ENCODE measurements around the gene ARAF.
"Not testable (repeated sequence)": the region's sequence is repeated elsewhere in the genome, so short reads cannot be mapped to it uniquely, and the experiment has no call there.

ARAF gene

DNA sequence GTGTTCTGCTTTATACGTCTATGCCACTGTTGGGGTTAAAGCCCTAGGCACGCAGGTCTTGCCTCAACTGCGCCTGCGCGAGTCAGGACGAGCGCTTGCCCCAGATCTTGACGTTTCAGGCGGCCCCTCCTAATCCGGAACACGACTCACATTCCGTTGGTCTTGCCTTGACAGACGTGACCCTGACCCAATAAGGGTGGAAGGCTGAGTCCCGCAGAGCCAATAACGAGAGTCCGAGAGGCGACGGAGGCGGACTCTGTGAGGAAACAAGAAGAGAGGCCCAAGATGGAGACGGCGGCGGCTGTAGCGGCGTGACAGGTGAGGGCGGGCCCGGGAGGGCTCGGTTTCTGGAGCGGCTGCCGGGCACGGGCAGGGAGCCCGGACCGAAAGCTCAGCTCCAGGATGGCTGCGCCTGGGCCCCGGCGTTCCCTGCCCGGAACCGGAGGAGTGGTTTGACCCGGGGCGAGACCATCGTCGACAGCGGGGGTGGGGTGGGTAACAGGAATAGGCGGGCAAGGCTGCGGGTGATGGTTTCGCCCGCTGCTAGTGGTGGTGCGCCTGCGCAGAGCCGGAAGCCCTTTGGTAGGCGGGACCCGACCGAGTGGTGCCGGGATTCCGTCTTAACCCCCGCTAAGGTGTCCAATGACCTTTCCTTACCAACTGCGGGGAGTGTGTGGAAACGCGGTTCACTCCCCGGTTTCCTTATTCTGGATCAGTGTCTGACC is at the start of gene ARAF:
ARAF (plus strand) TSS at position 272 of the 725 bp plus-strand sequence. CDS start 1,763 bp downstream, outside the sequence.
- DNase-seq (ENCODE audit: low read depth in 2 of 2): peak; percentile 99

DNA sequence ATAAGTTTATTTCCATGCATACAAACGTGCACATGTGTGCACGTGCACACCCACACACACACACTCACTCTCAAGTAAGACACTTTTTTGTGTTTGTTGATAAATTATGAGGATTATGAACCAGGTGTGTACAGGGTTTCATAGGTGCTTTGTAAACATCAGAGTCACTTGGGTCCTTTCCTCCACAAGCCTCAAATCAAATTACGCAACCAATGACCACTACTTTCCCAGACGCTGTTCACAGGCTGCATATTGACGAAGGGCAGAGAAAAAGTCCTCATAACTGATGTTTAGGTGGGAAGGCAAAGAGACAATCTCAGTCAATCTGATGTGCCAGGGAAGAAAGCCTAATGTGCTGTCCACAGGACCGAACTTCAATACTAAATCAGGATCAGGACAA is 48.6 kb upstream of the ARAF start:
- not testable (repeated sequence) for DNase-seq (ENCODE audit: low read depth in 2 of 2)

DNA sequence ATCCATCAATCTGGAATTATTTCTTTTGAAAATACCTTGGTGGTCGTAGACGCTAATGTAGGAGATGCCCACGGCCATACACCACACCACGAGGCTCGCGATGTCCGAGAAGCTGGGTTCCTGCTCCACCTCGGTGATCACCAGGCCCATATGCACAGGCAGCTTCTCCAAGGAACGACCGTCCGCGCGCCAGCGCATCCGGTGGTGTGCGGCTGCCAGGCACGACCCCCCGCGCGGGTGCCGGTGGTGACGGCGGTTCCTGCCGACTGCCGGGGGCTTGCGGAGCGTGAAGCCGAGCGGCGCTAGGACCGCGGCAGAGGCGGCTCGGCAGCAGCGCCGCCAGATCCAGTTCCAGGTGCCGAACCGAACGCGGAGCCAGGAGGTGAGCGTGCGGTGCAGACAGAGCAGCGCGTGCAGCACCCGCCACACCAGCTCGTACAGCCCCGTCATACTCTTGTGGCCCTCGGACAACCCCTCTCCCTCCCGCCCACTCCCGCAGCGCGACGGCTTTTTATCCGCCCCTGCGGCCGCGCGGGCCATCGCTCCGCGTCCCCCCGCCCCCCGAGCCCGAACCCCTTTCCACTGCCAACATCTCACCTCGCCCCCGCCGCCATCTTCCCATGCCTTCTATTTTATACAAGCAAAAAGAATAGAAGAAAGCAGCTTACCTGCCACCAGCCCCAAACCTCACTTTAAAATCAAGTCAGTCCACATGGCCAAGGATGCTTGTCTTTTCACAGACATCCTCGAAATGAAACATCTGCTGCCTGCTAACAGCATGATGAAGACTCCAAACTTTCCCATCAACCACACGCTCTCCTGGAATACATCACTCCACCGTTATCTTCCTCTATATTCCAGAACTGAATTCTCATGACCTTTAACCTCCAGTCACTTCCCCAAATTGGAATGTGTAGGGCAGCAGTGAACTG is 47.7 kb upstream of the ARAF start:
- not testable (repeated sequence) for DNase-seq (ENCODE audit: low read depth in 2 of 2)

DNA sequence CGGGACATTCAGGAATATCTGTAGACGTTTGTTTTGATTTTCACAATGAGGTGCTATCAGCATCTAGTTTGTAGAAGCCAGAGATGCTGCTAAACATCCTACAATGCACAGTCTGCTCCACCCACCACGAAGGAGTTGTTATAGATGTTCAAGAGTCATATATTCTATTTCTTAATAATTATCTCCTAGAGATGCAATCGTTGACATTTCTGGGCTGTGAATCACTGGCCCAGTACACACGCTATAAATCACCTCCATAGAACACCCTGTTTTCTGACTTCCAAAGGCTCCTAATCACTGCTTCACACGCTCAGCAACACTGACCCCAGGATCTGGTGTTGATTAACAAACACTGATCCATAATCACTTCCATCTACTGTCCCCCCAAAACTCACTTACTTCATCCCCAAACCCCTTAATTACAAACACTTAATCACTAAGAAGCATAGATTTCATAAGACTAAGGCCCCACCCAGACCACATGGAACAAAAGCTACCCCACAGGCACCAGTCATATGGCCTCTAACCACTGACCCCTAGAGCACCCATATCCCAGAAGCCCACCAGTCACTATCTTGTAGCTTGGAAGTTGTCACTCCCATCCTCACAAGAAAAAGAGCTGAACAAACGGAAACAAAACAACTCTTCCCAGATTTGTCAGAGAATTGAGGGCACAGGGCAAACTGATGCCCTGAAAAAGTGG is 46.3 kb upstream of the ARAF start:
- peak; percentile 54 to 58 for DNase-seq (ENCODE audit: low read depth in 2 of 2)

DNA sequence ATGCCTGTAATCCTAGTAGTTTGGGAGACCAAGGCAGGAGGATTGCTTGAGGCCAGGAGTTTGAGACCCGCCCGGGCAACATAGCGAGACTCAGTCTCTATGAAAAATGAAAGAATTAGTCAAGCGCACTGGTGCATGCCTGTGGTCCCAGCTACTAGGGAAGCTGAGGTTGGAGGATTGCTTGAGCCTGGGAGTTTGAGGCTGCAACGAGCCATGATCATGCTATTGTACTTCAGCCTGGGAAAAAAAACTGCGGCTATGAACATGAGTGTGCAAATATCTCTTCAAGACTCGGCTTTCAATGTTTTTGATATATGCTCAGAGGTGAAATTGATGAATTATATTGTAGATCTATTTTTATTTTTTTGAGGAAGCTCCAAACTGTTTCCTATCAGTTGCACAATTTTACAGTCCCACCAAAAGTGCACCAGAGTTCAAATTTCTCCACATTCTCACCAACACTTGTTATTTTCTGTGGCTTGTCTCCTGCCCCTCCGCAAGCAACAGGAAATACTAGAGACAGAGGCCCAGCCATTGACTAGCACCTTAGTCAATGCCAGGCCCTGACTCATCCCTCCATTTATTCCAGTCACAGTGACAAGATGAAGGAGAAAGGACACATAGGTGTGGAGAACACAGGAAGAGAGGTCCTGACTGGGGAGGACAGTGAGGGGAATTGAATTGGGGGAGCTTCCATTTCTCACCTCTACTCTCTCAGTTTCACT is 44.9 kb upstream of the ARAF start:
- DNase-seq (ENCODE audit: low read depth in 2 of 2): no peak

DNA sequence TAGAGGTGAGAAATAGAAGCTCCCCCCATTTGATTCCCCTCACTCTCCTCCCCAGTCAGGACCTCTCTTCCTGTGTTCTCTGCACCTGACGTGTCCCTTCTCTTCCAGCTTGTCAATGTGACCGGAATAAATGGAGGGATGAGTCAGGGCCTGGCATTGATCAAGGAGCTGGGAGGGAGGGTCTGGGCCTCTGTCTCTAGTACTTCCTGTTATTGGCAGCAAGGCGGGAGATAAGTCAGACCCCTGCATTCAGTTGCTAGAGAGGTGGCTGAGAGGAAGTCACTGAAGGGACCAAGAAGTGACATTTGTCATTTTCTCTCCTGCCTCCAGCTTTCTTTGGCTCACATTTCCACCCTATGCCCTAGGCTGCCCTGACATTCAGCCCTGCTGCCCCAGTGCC is 42.9 kb upstream of the ARAF start:
- DNase-seq (ENCODE audit: low read depth in 2 of 2): no peak

DNA sequence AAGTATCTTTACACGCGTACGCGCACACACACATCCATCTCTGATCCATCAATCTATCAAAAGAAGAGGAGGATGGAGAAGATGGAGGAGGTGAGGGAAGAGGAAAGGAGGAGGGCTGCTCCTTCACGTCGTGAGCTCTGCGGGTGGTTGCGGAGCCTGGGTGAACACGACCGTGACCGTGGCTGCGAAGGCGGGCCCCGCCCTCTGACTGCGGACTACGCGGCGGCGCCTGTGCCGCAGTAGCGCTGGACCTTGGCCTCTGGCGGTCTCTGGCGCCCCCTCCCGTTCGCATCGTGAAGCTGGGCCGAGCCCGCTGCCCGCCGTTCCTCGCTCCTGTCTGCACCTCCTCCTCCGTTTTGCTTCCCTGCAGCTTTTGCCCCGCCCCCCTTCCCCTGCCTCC is 37.7 kb upstream of the ARAF start:
- peak in 1 of 2 experiments; percentile 23 for DNase-seq (ENCODE audit: low read depth in 2 of 2)

DNA sequence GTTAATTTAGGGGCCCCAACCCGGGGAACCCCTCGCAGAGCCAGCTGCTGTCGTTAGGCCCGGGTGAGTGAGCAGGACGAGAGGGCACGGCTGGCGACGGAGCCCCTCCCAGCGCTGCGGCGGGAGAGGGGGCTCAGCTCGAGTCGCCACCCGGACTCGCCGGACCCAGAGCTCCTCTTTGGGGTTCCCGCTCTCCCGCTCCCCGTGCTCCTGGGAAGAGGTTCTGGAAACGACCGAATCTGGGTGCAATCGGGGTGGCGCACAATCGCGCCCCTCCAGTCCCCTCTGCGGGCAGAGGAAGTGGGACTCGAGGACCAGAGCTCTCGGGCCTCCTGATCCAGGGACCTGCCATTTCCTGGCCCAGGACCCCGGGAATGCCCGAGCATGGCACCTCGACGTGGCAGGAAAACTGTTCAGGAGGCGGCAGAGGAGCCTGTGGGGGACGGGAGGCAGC is 37.3 kb upstream of the ARAF start:
- no peak for DNase-seq (ENCODE audit: low read depth in 2 of 2)

DNA sequence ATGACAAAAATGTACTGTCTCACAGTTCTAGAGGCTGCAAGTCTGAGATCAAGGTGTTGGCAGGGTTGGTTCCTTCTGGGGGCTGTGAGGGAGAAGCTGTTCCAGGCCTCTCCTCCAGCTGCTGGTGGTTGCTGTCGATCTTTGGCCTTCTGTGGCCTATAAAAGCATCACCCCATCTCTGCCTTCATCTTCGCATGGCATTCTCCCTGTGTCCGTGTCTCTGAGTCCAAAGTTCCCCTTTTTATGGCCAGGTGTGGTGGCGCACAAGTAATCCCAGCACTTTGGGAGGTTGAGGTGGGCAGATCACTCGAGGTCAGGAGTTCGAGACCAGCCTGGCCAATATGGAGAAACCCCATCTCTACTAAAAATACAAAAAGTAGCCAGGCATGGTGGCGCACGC is 31.5 kb upstream of the ARAF start:
- no peak for DNase-seq (ENCODE audit: low read depth in 2 of 2)

DNA sequence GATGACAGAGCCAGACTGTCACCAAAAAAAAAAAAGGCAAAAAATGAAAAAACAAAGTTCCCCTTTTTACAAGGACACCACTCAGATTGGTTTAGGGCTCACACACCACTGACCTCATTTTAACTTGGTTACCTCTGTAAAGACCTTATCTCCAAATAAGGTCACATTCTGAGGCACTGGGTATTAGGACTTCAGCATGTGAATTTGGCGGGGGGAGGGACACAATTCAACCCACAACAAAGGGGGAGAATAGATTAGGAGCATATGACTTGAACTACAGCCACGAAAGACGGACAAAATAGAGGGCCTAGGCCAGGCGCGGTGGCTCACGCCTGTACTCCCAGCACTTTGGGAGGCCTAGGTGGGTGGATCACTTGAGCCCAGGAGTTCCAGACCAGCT is 31.0 kb upstream of the ARAF start:
- no peak for DNase-seq (ENCODE audit: low read depth in 2 of 2)

DNA sequence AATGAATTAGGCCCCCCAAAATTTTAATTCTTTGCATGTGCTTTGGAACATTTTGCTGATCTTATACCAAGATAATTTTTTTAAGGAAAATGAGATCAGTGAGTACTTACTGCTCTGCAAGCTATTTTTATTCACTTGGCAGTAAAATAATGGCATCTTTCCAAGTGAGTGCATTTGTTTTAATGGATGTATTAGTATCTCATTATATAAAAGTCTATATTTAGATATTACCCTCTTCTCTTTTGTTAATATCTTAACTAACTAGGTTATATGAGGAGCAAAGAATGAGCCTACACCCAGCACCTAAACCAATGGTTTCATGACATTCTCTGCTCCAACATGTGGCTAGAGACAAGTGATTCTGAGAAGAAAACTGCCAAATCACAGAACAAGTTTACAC is 21.1 kb upstream of the ARAF start:
- no peak for DNase-seq (ENCODE audit: low read depth in 2 of 2)

DNA sequence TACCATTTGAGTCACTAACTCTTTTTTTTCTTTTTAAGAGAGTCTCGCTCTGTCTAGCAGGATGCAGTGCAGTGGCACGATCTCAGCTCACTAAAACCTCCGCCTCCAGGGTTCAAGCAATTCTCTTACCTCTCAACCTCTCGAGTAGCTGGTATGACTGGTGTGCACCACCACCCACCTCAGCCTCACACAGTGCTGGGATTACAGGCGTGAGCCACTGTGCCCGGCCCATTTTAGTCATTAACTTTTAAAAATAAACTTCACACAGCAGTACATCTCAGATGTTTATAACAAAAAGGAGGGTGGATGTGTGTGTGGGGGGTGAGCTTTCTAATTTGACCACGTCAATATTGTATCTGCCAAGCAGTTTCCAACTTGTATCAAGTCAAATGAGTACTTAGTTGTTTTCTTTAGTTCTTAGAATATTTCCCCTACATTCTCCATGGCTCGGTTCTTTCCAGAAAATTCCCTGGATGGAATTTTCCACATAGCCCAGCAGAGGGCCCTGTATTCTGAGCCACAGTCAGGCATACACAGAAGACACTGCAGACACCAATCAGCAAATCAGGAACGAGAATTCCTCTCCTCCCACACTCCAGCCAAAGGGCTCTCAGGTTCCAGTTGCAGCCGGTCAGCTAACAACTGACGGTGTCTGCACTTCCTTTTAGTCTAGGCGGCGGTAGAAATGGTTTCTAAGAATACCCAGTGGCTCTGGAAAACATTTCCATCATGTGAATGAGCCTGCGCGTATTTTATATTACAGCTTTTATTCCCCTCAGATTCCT is 20.1 kb upstream of the ARAF start:
- peak; percentile 64 to 68 for DNase-seq (ENCODE audit: low read depth in 2 of 2)

DNA sequence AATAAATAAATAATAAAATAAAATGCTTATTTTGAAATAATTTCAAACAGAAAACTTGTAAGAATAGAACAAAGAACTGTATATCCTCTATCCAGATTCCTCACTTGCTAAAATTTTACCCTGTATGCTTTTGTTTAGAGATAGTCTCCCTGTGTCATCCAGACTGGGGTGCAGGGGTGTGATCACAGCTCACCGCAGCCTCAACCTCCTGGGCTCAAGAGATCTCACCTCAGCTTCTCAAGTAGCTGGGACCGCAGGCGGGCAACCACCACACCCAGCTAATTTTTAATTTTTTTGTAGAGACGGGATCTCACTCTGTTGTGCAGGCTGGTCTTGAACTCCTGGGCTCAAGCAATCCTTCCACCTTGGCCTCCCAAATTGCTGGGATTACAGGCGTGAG is 17.5 kb upstream of the ARAF start:
- no peak for DNase-seq (ENCODE audit: low read depth in 2 of 2)

DNA sequence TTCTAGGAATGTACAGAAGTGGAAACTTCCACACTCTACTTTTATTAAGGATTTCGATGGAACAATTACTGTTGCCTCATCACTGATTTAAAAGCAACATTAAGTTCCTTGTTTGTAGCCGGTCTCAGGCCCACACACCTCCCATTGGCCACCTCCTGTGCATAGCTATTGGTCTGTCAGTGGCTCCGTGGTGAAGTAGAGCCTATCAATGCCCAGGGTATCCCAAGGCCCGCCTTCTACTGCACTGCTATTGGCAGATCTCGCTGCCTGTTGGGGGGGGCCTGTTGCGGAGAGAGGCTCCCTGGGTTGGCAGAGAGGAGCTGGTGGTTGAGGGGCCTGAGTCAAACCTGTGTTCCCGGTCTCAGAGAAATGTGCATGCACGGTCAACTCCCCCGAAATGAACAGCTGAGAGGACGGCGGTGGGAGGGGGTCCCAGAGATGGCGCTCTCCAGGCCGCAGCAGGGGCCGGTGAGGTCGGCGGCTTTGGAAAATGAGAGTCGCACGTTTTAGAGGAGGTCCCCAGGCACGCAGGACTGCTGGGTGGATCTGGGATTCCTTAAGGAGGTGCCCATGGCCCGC is 4.9 kb upstream of the ARAF start:
- peak; percentile 77 to 78 for DNase-seq (ENCODE audit: low read depth in 2 of 2)

DNA sequence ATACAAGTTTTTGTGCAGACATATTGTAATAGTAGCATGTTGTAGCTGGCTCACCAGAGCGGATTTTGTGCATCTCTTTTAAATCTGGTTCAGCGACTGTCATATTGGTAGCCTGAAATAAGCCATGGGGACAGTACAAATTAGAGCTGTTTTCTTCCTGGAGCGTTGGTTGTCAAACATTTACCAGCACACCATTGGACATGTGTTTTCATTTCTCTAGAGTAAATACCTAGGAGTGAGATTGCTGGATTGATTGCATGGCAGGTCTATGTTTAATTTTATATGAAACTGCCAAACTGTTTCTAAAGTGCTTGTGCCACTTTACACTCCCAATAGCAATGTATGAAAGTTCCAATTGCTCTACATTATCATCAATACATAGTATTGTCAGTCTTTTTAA is 2.6 kb upstream of the ARAF start:
- DNase-seq (ENCODE audit: low read depth in 2 of 2): no peak

DNA sequence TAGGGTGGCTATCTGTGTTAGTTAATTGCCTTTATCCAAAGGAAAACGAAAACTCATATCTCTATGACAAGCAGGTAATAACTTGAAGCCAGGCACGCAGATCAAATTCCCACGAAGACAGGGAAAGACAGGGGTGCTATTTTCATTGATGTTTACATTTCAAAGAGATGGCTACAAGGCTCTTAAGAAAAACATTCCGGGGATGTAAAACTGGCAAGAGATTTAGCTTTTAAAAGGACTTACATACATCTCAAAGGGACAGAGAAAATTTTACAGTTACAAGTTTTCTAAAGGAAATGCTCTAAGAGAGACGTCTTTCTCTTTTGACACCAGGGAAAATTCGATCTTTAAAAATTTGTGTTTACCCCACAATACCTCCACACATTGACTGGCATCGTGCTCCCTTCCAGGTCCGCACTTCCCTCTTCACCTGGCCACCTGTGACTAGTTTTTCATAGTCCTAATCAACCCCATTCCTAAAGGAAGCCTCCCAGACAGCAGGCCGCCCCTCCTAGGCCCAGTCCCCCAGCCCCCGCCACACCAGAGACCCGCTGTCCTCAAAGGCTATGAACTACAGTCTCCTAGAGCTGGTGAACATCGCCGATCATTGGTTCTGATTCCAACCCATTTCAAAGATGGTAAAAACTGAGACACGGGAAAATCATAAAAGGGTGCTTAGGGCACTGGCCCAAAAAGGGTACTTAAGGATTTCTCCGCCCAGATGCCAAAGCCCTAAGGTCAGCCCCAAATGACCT is 649 bp upstream of the ARAF start:
- DNase-seq (ENCODE audit: low read depth in 2 of 2): no peak

DNA sequence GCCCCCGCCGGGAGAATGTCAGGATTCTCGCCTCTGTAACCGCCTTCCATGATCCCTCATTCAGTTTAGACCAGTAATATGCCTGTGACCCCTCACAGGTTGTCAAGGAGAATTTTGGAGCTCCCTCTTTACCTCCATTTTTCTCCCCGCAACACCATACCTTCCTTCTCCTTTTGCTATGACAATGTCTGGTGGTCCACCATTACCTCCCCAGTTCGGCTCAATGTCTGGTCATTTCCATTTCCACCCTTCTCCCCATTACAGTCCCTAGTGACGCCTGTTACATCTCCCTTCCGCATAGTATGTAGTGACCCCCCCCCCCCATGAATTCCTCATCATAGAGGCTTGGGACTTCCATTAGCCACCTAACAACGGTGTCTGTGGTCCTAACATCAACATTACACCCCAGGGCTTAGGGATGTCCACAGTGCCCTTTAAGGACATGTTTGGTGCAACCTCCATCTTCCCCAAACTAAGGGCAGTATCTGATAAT is 700 bp downstream of the ARAF start:
- no peak for DNase-seq (ENCODE audit: low read depth in 2 of 2)

DNA sequence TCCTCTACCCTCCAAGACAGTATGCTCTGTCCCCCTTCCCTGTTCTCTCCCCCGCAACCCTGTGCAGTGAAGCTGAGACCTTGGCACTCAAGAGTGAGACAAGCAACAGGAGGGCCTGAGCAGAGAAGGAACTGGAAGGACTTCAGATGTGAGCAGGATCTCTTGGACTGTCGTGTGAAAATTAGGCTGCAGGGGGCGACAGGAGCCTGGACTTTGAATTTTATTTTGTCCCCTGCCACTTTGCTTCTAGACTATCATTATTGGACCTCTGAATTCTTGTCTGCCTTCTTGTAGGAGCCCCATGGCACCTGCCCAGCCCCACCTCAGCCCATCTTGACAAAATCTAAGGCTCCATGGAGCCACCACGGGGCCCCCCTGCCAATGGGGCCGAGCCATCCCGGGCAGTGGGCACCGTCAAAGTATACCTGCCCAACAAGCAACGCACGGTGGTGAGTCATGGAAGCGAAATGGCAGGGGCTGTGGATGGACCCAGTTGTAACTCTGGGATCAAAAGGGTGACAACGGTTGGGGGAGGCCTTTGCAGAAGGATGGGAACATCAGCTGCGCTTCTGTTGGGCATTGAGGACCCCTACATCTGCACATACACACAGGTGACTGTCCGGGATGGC is 1.7 kb downstream of the ARAF start:
- DNase-seq (ENCODE audit: low read depth in 2 of 2): no peak

DNA sequence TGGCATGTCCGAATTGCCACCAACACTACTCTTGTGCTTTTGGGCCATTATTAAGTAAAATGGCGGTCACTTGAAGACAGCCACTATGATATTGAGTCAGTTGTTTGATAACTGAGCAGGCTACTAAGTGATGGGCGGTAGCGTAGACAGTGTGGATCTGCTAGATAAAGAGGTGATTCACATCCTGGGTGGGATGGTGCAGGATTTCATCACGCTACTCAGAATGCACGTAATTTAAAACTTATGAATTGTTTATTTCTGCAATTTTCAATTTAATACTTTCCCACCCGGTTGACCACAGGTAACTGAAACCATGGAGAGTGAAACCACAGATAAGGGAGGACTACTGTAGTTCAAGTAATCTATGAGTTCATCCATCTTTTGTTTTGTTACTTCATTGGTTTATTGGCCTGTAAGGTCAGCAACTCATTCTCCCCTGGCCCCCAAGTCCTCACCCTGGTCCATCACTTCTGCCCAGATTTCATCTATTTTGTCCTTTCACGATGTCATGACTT is 2.9 kb downstream of the ARAF start:
- DNase-seq (ENCODE audit: low read depth in 2 of 2): no peak
